Vagina (tissue), 2 donors: ENCODE measurements around the gene CCDC60.

Experiments used
- CTCF ChIP-seq, 3 experiments: fragments of 450-650 bp in 2 of 3; fragments of 200-600 bp in 1 of 3; sonication (generic) in 1 of 3; IDR thresholded peaks; one replicate each; pipeline ENCODE4 v1.5.1; 2017 to 2019; ENCODE audit warnings: antibody characterized with exemption in 3 of 3, mild to moderate bottlenecking in 2 of 3, moderate library complexity in 2 of 3
- POLR2A ChIP-seq, 2 donors: fragments of 450-650 bp; IDR thresholded peaks; one replicate each; pipeline ENCODE4 v1.6.1; 2017; ENCODE audit warnings: antibody characterized with exemption in 2 of 2, mild to moderate bottlenecking in 2 of 2, moderate library complexity in 2 of 2
- POLR2AphosphoS5 ChIP-seq, 2 donors: sonication (generic); formaldehyde crosslinking; IDR thresholded peaks; one replicate each; pipeline ENCODE4 v1.9.0; 2017; ENCODE audit warnings: antibody characterized with exemption in 2 of 2, mild to moderate bottlenecking in 2 of 2, low read depth in 1 of 2; ENCODE audit not compliant: insufficient read depth in 1 of 2

- no peak for TF ChIP-seq POLR2AphosphoS5 (IDR thresholded peaks at IDR 0.05; ENCODE audit: insufficient read depth in 1 of 2, low read depth in 1 of 2)
- no peak for TF ChIP-seq POLR2A (IDR thresholded peaks at IDR 0.05)
- TF ChIP-seq CTCF (IDR thresholded peaks at IDR 0.05): no peak
Measured at GRCh38 chr12:119459481-119459880, 125.0 kb downstream of the CCDC60 start.
